Measurements from ENCODE around the gene INAVA.

DNA sequence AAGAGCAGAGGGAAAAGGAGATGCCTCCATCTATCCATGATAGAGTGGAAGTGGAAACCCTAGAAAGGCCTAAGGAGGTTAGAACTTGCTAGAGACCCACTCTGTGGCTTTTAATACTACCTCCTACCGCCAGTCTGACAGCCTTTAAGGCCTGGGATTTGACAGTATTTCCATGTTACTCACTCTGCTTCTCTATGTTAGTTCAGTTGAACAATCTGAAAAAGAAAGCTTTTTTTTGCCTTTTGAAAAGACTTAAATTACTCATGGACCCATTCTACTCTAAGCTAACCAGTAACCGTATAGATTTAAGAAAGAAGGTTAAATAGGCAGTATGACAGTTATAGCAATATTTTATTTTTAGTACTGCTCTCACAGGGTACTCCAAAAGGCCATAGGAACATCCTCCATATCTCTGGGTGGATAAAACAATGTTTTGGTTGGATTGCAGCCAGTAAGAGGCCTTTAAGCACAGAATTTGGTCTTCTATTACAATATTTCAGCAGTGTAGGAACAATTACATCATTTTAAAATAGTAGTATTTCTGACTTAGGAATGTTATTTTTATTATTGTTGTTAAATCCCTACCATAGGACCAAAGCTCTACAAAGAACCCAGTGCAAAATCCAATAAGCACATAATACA lies 37.9 kb upstream of the INAVA start:
- TF ChIP-seq, protein P1, sequence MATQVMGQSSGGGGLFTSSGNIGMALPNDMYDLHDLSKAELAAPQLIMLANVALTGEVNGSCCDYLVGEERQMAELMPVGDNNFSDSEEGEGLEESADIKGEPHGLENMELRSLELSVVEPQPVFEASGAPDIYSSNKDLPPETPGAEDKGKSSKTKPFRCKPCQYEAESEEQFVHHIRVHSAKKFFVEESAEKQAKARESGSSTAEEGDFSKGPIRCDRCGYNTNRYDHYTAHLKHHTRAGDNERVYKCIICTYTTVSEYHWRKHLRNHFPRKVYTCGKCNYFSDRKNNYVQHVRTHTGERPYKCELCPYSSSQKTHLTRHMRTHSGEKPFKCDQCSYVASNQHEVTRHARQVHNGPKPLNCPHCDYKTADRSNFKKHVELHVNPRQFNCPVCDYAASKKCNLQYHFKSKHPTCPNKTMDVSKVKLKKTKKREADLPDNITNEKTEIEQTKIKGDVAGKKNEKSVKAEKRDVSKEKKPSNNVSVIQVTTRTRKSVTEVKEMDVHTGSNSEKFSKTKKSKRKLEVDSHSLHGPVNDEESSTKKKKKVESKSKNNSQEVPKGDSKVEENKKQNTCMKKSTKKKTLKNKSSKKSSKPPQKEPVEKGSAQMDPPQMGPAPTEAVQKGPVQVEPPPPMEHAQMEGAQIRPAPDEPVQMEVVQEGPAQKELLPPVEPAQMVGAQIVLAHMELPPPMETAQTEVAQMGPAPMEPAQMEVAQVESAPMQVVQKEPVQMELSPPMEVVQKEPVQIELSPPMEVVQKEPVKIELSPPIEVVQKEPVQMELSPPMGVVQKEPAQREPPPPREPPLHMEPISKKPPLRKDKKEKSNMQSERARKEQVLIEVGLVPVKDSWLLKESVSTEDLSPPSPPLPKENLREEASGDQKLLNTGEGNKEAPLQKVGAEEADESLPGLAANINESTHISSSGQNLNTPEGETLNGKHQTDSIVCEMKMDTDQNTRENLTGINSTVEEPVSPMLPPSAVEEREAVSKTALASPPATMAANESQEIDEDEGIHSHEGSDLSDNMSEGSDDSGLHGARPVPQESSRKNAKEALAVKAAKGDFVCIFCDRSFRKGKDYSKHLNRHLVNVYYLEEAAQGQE (IDR thresholded peaks at IDR 0.05) = no peak
- TF ChIP-seq, protein P2, sequence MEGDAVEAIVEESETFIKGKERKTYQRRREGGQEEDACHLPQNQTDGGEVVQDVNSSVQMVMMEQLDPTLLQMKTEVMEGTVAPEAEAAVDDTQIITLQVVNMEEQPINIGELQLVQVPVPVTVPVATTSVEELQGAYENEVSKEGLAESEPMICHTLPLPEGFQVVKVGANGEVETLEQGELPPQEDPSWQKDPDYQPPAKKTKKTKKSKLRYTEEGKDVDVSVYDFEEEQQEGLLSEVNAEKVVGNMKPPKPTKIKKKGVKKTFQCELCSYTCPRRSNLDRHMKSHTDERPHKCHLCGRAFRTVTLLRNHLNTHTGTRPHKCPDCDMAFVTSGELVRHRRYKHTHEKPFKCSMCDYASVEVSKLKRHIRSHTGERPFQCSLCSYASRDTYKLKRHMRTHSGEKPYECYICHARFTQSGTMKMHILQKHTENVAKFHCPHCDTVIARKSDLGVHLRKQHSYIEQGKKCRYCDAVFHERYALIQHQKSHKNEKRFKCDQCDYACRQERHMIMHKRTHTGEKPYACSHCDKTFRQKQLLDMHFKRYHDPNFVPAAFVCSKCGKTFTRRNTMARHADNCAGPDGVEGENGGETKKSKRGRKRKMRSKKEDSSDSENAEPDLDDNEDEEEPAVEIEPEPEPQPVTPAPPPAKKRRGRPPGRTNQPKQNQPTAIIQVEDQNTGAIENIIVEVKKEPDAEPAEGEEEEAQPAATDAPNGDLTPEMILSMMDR (IDR thresholded peaks at IDR 0.05; ENCODE audit: low read depth, low read length, missing input control) = no peak

Measured in liver (tissue), 2 donors.